ENCODE results near the gene FLRT1.

DNA sequence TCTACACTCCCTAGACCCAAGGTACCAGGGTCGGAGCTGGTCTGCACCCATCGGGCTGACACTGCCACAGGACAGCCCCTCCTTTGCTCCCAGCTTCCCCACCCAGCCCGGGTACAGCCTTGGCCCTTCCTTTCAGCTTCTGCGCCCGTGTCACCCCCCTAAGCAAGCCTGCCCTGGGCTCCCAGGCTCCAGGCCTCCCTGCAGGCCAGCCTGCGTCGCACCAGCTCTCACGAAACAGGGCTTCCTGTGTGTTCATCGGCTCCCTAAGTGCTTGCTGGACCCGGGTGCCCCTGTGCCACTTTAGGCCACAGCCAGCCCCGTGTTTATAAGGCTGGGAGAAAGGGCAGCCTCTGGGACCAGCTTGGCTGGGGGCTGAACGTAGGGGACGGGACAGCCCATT lies 21.1 kb downstream of the FLRT1 start:
- TF ChIP-seq, protein P1, sequence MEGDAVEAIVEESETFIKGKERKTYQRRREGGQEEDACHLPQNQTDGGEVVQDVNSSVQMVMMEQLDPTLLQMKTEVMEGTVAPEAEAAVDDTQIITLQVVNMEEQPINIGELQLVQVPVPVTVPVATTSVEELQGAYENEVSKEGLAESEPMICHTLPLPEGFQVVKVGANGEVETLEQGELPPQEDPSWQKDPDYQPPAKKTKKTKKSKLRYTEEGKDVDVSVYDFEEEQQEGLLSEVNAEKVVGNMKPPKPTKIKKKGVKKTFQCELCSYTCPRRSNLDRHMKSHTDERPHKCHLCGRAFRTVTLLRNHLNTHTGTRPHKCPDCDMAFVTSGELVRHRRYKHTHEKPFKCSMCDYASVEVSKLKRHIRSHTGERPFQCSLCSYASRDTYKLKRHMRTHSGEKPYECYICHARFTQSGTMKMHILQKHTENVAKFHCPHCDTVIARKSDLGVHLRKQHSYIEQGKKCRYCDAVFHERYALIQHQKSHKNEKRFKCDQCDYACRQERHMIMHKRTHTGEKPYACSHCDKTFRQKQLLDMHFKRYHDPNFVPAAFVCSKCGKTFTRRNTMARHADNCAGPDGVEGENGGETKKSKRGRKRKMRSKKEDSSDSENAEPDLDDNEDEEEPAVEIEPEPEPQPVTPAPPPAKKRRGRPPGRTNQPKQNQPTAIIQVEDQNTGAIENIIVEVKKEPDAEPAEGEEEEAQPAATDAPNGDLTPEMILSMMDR (IDR thresholded peaks at IDR 0.05), result no peak
- TF ChIP-seq POLR2A (IDR thresholded peaks at IDR 0.05), result no peak
- no peak for TF ChIP-seq EP300 (IDR thresholded peaks at IDR 0.05)
- no peak for TF ChIP-seq POLR2AphosphoS5 (IDR thresholded peaks at IDR 0.05)
